Spleen (tissue), 7 donors: Measurements from ENCODE around the gene EYS.
"Not testable (repeated sequence)": the region's sequence is repeated elsewhere in the genome, so short reads cannot be mapped to it uniquely, and the experiment has no call there.

Experiments
- POLR2A ChIP-seq, 3 donors: fragments of 450-650 bp; IDR thresholded peaks; one replicate each; pipeline ENCODE4 v1.5.1; 2017; ENCODE audit warnings: antibody characterized with exemption in 3 of 3, mild to moderate bottlenecking in 1 of 3
- TF ChIP-seq, protein P1 (sequence below), 11 experiments: fragments of 200-600 bp in 7 of 11; fragments of 450-650 bp in 4 of 11; sonication (generic) in 4 of 11; IDR thresholded peaks in 8 of 11; conservative IDR thresholded peaks in 3 of 11; 1 replicate in 7 of 11; 2 replicates in 4 of 11; pipeline versions ENCODE4 v1.4.0 to v1.8.0; 2016 to 2021; ENCODE audit warnings: antibody characterized with exemption in 11 of 11, inconsistent platforms in 4 of 11, mild to moderate bottlenecking in 1 of 11
- donor health status: DM: no; HTN: no; CAD: no; lungs with moderate emphysema.
- donor health status: DM: no; HTN: no; CAD: no.
- donor health status: DM: no; HTN: no; CAD: no.

DNA sequence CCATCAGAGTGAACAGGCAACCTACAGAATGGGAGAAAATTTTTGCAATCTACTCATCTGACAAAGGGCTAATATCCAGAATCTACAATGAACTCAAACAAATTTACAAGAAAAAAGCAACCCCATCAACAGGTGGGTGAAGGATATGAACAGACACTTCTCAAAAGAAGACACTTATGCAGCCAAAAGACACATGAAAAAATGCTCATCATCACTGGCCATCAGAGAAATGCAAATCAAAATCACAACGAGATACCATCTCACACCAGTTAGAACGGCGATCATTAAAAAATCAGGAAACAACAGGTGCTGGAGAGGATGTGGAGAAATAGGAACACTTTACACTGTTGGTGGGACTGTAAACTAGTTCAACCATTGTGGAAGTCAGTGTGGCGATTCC, 1773.1 kb downstream of the EYS start:
- not testable (repeated sequence) for TF ChIP-seq POLR2A (IDR thresholded peaks at IDR 0.05)
- TF ChIP-seq, protein P1, sequence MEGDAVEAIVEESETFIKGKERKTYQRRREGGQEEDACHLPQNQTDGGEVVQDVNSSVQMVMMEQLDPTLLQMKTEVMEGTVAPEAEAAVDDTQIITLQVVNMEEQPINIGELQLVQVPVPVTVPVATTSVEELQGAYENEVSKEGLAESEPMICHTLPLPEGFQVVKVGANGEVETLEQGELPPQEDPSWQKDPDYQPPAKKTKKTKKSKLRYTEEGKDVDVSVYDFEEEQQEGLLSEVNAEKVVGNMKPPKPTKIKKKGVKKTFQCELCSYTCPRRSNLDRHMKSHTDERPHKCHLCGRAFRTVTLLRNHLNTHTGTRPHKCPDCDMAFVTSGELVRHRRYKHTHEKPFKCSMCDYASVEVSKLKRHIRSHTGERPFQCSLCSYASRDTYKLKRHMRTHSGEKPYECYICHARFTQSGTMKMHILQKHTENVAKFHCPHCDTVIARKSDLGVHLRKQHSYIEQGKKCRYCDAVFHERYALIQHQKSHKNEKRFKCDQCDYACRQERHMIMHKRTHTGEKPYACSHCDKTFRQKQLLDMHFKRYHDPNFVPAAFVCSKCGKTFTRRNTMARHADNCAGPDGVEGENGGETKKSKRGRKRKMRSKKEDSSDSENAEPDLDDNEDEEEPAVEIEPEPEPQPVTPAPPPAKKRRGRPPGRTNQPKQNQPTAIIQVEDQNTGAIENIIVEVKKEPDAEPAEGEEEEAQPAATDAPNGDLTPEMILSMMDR (IDR thresholded peaks at IDR 0.05 in 8 of 11, conservative IDR thresholded peaks at IDR 0.05 in 3 of 11) = not testable (repeated sequence)
